HepG2 (cell line): ENCODE measurements around the gene WDR6. TPM values are rescaled to one million over a fixed set of nuclear protein-coding genes. Genes with fewer than 3 reads are reported as not detected.

Source experiments
- AGO1 ChIP-seq: fragments of 200-400 bp; formaldehyde crosslinking; IDR thresholded peaks from 2 replicates; pipeline ENCODE4 v1.6.1; 2017; ENCODE audit warnings: mild to moderate bottlenecking, low read depth, low read length, moderate library complexity; ENCODE audit not compliant: poor library complexity, severe bottlenecking
- E2F5 ChIP-seq: sonication (generic); formaldehyde crosslinking; conservative IDR thresholded peaks from 2 replicates; pipeline ENCODE4 v1.4.0; 2020; ENCODE audit warnings: missing genetic modification reagents
- FOXA1 ChIP-seq, 2 experiments: fragments of 450-650 bp in 1 of 2; sonication (generic) in 1 of 2; formaldehyde crosslinking in 1 of 2; IDR thresholded peaks; 2 replicates each; pipeline versions ENCODE4 v1.4.0 to v1.6.1; 2016 to 2020; ENCODE audit warnings: missing genetic modification reagents in 1 of 2
- FOXO1 ChIP-seq: sonication (generic); formaldehyde crosslinking; IDR thresholded peaks from 2 replicates; pipeline ENCODE4 v1.4.0; 2020; ENCODE audit warnings: missing genetic modification reagents
- IRX3 ChIP-seq: sonication (generic); formaldehyde crosslinking; IDR thresholded peaks from 2 replicates; pipeline ENCODE4 v1.8.1; 2023; ENCODE audit warnings: mild to moderate bottlenecking, low read depth, missing genetic modification reagents, borderline replicate concordance
- JUN ChIP-seq: sonication (generic); formaldehyde crosslinking; IDR thresholded peaks from 2 replicates; pipeline ENCODE4 v1.4.0; 2020; ENCODE audit warnings: mild to moderate bottlenecking, missing genetic modification reagents
- MLLT10 ChIP-seq: sonication (generic); formaldehyde crosslinking; IDR thresholded peaks from 2 replicates; pipeline ENCODE4 v1.4.0; 2020; ENCODE audit warnings: missing genetic modification reagents
- PPARG ChIP-seq: conservative IDR thresholded peaks from 2 replicates; pipeline ENCODE4 v1.6.1; 2016; ENCODE audit warnings: missing biosample characterization, missing genetic modification reagents
- PRDM15 ChIP-seq: sonication (generic); formaldehyde crosslinking; IDR thresholded peaks from 2 replicates; pipeline ENCODE4 v1.4.0; 2020; ENCODE audit warnings: missing genetic modification reagents
- RARA ChIP-seq: IDR thresholded peaks from 2 replicates; pipeline ENCODE4 v1.6.1; 2016; ENCODE audit warnings: missing genetic modification reagents, missing compliant biosample characterization
- REST ChIP-seq, 2 experiments: IDR thresholded peaks; 2 replicates each; pipeline ENCODE4 v1.6.1; 2011 to 2012; ENCODE audit warnings: low read length in 2 of 2, borderline replicate concordance in 1 of 2, low read depth in 1 of 2, mild to moderate bottlenecking in 1 of 2, moderate library complexity in 1 of 2
- SMARCC2 ChIP-seq: fragments of 450-650 bp; IDR thresholded peaks from 2 replicates; pipeline ENCODE4 v1.6.1; 2017; ENCODE audit warnings: antibody characterized with exemption, mild to moderate bottlenecking
- TAF15 ChIP-seq: fragments of 200-400 bp; formaldehyde crosslinking; IDR thresholded peaks from one replicate; pipeline ENCODE4 v1.6.1; 2018; ENCODE audit warnings: mild to moderate bottlenecking, low read depth, low read length; ENCODE audit not compliant: poor library complexity, severe bottlenecking
- ZBTB46 ChIP-seq: sonication (generic); formaldehyde crosslinking; IDR thresholded peaks from 2 replicates; pipeline ENCODE4 v1.4.0; 2020; ENCODE audit warnings: mild to moderate bottlenecking, missing genetic modification reagents, borderline replicate concordance
- ZBTB7B ChIP-seq: sonication (generic); formaldehyde crosslinking; IDR thresholded peaks from 2 replicates; pipeline ENCODE4 v1.4.0; 2020; ENCODE audit warnings: missing genetic modification reagents
- ZNF441 ChIP-seq: sonication (generic); formaldehyde crosslinking; IDR thresholded peaks from 2 replicates; pipeline ENCODE4 v1.7.0; 2021; ENCODE audit warnings: missing genetic modification reagents, borderline replicate concordance
- ZNF83 ChIP-seq: sonication (generic); formaldehyde crosslinking; IDR thresholded peaks from 2 replicates; pipeline ENCODE4 v1.4.0; 2020; ENCODE audit warnings: missing genetic modification reagents, mild to moderate bottlenecking, borderline replicate concordance
- polyA plus RNA-seq, 8 experiments: library from polyadenylated mRNA; depleted of rRNA in 3 of 8; stranded (reverse) in 7 of 8; unstranded in 1 of 8; fragments of >200 nt; fragmentation: Illumina TruSeq in 4 of 8; extraction: Trizol in 4 of 8; gene quantifications; 2 replicates each; pipeline versions ENCODE4 v1.2.1 to v1.2.3, GENCODE V29; 2011 to 2016; ENCODE audit warnings: low read depth in 4 of 8, missing spikeins in 1 of 8, mixed read lengths in 1 of 8; ENCODE audit not compliant: insufficient read depth in 1 of 8
- total RNA-seq, 5 experiments: library from RNA; depleted of rRNA; stranded (reverse); fragments of >200 nt; fragmentation: Illumina TruSeq; extraction: Trizol; gene quantifications; 2 replicates each; pipeline ENCODE4 v1.2.3, GENCODE V29; 2016; ENCODE audit warnings: low read depth in 1 of 5

Gene WDR6
- total and polyA plus RNA-seq, 2 of the 13 experiments (the other 11 are each of a cell fraction or from before 2014, with no cell fraction given): 73.4 to 139 TPM

GRCh38 chr3:49007068-49007770 is at the start of gene WDR6 (continued):
- TF ChIP-seq PRDM15 (CRISPR knock-in tag): no peak
- TF ChIP-seq ZNF83 (CRISPR knock-in tag): peak; percentile 73; the same call in 1 of the 2 replicates
- TF ChIP-seq AGO1: peak; percentile 59
- no peak; the same call in 1 of the 2 replicates for TF ChIP-seq ZBTB7B
- TF ChIP-seq ZBTB46 (CRISPR knock-in tag): no peak
- no peak for TF ChIP-seq JUN (CRISPR knock-in tag)
- TF ChIP-seq ZNF441 (CRISPR knock-in tag): peak; percentile 43; the same call in 1 of the 2 replicates
- no peak for TF ChIP-seq FOXA1 (IDR thresholded peaks at IDR 0.05)
- no peak for TF ChIP-seq FOXA1 (CRISPR knock-in tag; IDR thresholded peaks at IDR 0.05)
- TF ChIP-seq SMARCC2: no peak
- peak; percentile 48; the same call in 1 of the 2 replicates for TF ChIP-seq FOXO1 (CRISPR knock-in tag)
- no peak for TF ChIP-seq TAF15
- 0 out of 2 replicates have a peak, but pooled peaks have one; percentile 53 for TF ChIP-seq IRX3 (CRISPR knock-in tag)
- 0 out of 2 replicates have a peak, but pooled peaks have one; percentile 12 for TF ChIP-seq RARA (CRISPR knock-in tag)
- peak; percentile 41; the same call in 1 of the 2 replicates for TF ChIP-seq E2F5 (CRISPR knock-in tag)
- peak in 1 of 2 experiments; percentile 5; a peak in 1 of 4 replicates for TF ChIP-seq REST (IDR thresholded peaks at IDR 0.05; ENCODE audit: borderline replicate concordance in 1 of 2, low read depth in 1 of 2, low read length in 2 of 2)
- no peak for TF ChIP-seq MLLT10
- TF ChIP-seq PPARG (CRISPR knock-in tag): peak; percentile 22; the same call in 1 of the 2 replicates
